ENCODE results near the gene RPL3.

Gene RPL3

DNA sequence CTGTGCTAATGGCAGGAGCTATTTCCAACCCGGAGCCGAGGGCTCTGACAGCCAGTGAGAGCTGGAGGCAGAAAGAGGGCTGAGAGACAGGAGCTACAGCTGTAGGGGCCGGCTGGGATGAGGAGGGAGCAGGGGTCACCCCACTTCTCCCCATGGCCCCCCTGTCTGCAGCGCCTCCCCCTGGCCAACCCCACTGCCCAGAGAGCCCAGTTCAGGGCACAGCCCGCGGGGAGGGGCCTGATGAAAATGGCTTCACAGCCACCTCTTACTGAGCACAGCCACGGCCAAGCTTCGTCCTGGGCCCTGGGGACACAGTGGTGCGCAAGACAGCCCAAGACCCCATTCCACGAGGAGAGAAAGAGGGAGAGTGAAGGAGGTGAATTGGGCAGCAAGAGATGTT, 27.9 kb downstream of the RPL3 start:
- in situ Hi-C loops (cut with HindIII; ENCODE audit: low pct_ligation_motif_present, low pct_unique_long_range_greater_than_20kb, low sequenced_read_pairs): no loop called here

DNA sequence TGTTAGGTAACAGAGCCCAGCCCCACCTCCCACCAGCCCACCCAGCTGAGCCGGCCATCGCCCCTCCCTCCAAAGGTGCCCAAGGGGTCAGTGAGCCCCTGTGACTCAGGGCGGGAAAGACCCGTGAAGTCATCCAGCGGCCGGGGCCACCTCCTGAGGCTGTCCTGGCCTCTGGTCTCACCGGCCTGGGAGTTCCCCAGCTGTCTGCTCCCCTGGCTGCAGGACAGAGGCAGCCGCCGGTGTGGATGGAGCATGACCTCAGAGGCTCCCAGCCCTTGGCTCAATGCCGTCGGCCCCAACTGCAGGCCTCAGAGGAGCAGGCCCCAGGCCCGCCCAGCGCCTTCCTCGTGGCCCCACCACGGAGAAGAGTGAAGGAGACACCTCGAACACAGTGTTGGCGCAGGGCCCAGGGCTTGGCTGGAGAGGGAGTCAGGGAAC, 28.7 kb downstream of the RPL3 start:
- in situ Hi-C loops (cut with HindIII; ENCODE audit: low pct_ligation_motif_present, low pct_unique_long_range_greater_than_20kb, low sequenced_read_pairs): no loop called here
- DNase-seq: peak; percentile 87

More for the DNA sequence above, 27.9 kb downstream of the RPL3 start:
- peak; percentile 29 for DNase-seq

DNA sequence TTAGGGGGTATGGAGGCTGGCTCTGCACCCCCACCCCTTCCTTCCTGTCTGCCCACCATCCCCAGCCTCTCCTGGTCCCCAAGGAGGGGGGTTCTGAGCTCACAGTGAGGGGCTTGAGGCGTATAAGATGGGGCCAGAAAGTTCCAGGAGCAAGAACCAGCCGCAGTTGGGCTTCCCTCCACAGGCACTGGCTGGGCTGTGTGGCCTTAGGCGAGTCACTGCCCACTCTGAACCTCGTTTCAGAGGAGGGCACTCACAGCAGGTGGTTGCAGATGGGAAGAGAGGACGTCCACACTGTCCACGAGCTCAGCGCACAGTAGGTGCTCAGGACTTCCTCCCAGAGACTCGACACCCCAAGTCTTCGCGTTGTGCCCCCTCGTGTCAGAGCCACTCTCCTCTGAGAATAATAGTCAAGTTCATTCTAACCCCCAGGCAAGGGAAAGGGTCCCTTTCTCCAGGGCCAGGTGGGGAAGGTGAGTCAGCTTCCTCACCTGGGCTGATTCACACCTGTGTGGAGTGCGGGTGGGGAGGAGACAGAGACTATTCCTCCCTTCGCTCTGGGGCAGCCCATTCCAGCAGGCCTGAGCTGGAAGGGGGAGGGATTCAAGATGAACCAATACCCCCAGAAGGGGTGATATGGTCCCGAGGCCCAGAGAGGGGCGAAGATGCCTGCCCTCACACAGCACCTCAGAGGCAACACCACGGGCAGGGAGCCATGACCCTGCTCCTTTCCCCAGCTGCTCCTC, 29.3 kb downstream of the RPL3 start:
- DNase-seq: no peak
- in situ Hi-C loops (cut with HindIII; ENCODE audit: low pct_ligation_motif_present, low pct_unique_long_range_greater_than_20kb, low sequenced_read_pairs): no loop called here

DNA sequence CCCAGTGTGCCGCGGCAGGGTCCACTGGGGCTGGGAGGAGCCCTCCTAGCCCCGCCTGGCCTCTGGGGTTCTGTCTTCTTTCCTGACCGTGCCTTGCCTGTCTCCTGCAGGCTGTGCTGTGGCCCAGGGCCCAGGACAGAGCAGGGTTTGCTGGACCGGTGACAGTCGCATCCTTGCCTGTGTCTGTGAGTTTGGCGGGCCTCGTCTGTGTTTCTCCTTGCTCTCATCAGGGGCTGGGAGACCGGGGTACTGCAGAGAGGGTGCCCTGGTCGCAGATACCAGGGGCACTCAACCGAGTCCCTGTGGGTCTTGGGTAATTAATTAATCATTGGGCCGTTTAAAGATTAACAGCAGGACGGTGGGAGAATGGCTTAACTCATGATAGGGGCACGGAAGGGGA, 29.9 kb downstream of the RPL3 start:
- DNase-seq: peak; percentile 79
- in situ Hi-C loops (cut with HindIII; ENCODE audit: low pct_ligation_motif_present, low pct_unique_long_range_greater_than_20kb, low sequenced_read_pairs): no loop called here

DNA sequence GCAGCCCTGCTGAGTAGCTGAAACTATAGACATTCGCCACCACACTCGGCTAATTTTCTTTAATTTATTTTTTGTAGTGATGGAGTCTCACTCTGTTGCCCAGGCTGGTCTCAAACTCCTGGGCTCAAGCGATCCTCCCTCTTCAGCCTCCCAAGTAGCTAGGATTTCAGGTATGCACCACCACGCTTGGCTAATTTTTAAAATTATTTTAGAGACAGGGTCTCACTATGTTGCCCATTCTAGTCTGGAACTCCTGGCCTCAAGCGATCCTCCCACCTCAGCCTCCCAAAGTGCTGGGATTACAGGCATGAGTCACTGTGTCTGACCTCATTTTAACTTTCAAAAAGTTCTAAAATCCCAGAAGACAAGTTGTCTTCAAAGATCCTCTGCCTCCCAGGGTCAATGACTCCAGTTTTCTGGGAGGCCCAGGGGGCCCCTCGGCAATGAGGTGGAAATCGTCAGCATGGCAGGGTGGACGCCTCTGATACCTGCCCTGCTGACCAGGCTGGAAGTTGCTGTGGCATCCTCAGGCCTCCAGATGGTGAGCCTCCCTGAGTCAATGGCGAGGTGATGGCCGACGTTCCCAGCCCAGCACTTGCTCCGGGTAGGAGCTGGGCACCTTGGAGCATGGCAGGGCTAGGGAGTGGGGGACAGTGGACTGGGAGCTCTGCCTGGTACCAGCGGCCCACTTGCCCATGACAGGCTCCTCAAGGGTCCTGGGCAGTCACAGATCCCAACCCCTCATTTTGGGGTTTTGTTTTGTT, 31.1 kb downstream of the RPL3 start:
- DNase-seq: no peak
- in situ Hi-C loops (cut with HindIII; ENCODE audit: low pct_ligation_motif_present, low pct_unique_long_range_greater_than_20kb, low sequenced_read_pairs): no loop called here

DNA sequence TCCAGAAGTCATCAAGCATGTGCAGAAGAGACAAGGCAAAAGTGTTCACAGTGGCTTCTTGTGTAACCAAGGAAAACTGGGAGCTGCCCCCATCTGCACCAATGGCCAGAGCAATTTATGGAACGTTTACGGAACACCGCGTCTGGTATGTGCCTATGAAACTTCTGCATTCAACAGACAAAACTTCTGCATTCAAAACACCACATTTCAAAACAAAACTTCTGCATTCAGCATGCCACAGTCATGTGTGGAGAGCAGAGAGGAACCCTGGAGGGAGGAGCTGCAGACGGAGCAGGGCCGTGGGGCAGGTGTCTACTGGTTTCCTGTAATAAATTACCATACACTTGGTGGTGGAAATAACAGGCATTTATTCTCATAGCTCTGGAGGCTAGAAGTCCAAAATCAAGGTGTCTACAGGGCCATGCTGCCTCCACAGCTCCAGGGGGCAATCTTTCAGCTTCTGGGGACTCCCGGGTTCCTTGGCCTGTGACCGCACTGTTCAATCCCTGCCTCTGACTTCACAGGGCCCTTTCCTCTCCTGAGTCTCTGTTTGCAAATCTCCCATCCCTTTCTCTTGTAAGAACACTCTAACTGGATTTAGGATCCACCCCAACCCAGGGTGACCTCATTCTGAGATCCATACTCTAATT, 32.2 kb downstream of the RPL3 start:
- in situ Hi-C loops (cut with HindIII; ENCODE audit: low pct_ligation_motif_present, low pct_unique_long_range_greater_than_20kb, low sequenced_read_pairs): no loop called here
- no peak for DNase-seq

DNA sequence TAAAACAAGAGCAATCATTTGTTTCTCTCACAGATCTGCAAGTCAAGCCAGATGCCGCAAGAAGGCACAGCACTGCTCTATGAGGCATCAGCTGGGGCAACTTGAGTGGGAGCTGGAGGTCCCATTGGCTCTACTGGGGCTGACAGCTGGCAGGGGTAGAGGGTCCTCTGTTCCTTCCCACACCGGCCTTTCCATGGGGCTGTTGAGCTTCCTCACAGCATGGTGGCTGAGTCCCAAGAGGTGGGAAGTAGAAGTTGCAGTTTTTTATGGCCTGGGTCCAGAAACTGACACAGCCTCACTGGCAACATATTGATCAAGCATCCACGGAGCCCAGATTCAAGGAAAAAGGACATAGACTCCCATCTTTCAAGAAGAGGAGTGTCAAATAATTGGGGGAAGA, 34.4 kb downstream of the RPL3 start:
- DNase-seq: no peak

DNA sequence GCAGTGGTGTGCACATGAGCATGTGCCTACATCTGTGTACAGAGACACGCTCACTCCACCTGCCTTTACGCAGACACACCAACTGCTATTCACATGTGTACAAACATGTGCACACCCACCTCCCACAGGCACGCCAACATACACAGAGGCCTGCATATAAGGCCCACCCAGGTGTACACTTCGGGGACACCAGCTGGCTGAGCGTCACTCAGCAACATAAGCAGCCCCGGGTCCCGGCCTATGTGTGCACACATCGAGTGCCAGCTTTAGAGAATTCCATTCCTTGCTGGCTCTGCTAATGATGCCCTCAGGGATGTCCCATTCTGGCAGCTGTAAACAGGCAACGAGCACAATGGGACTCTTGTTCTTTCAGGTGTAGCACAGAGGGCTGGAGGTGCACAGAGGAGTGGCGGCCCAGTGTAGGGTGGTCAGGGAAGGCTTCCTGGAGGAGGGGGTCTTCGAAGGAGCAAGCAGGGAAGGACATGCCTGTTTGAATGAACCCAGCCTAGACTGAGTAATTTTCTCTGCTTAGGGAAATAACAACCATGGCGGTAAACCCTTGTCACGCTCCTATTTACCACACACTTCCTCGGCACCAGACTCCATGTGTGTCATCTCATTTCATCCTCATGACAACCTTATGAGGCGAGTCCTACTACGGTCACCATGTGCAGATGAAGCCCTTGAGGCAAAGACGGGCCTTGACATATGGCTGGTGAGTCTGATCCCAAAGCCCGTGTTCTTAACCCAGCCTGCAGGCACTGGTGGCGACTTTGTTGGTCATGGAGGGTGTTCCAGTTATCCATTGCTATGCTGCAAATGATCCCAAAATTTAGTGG, 35.1 kb downstream of the RPL3 start:
- DNase-seq: no peak
- in situ Hi-C loops (cut with HindIII; ENCODE audit: low pct_ligation_motif_present, low pct_unique_long_range_greater_than_20kb, low sequenced_read_pairs): no loop called here

More for the DNA sequence above, 34.4 kb downstream of the RPL3 start:
- in situ Hi-C loops (cut with HindIII; ENCODE audit: low pct_ligation_motif_present, low pct_unique_long_range_greater_than_20kb, low sequenced_read_pairs): no loop called here

DNA sequence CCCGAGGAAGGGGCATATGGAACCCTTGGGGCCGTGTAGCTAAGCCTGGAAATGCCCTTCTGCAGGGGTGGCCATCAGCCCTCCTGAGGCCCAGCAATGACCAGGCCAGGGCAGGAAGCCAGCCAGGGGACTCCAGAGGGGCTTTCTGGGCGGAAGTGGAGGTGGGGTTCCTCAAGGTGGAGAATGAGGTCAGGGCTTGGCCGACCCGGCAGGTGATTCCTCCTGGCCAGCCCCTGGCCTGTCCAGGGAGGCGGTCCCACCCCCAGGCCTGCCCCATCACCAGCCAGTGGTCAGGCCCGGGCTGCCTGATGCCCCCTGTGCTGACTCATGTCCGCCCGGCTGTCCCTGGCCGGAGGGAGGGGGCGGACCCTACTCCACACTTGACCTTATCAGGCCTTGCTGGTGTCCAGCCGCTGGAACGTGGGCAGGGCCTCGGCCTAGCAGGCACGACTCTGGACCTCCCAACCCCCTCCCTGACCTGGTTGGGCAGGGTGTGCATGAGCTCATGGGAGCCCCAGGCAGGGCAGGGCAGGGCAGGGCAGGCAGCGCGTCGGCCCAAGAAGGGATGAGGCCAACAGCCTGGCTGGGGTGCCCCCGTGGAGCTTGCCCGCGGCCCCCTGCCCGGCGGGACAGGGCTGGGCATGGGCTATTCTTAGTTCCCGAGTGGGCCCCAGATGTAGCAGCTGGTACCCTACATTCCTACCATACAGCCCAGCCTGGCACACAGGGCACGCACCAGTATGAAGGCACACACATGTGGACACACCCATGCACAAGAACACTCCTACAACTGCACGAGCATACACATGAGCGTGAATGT, 35.9 kb downstream of the RPL3 start:
- DNase-seq: peak; percentile 95
- in situ Hi-C loops (cut with HindIII; ENCODE audit: low pct_ligation_motif_present, low pct_unique_long_range_greater_than_20kb, low sequenced_read_pairs): no loop called here

DNA sequence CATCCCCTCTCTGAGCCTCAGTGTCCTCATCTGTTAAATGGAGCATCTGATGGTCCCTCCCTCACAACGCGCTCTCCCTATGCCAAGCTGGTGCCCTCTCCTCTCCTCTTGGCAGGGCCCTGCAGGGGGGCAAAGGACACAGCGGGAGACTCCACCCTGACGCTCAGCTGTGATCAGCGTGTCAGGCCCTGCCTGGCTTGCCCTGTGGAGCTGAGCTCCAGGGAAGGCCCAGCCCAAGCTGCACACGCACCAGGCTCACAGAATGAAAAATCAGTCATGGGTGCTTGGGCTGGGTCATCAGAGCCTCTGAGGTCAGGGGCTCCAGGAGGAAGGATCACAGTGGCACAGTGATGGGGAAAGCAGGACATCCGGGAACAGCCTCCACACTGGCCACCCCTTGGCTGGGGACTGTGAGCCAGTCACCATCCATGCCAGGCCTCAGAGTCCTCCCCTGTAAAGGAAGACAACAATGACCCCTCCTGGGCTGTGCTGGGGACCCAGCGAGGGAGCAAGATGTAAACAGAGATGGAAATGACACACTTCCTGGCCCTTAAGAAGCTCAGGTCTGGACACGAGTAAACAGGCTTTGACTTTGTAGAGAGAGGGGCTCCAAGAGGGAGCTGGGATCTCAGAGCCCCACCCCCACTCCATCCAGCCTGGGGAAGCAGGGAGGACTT, 36.6 kb downstream of the RPL3 start:
- in situ Hi-C loops (cut with HindIII; ENCODE audit: low pct_ligation_motif_present, low pct_unique_long_range_greater_than_20kb, low sequenced_read_pairs): no loop called here
- DNase-seq: no peak

DNA sequence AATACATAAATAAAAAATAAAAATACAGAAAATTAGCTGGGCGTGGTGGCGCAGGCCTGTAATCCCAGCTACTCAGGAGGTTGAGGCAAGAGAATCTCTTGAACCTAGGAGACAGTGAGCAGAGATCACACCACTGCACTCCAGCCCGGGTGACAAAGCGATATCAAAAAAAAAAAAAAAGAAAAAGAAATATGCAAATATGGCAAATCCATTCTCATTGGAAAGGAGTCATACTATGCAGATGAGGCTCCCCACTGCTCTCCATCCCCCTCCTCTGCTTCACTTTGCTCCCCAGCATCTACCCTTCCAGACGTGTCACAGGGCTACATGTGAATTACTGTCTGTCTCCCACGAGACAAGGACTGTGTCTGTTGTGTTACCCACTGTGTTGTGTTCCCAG, 38.3 kb downstream of the RPL3 start:
- no peak for DNase-seq
- in situ Hi-C loops (cut with HindIII; ENCODE audit: low pct_ligation_motif_present, low pct_unique_long_range_greater_than_20kb, low sequenced_read_pairs): no loop called here

DNA sequence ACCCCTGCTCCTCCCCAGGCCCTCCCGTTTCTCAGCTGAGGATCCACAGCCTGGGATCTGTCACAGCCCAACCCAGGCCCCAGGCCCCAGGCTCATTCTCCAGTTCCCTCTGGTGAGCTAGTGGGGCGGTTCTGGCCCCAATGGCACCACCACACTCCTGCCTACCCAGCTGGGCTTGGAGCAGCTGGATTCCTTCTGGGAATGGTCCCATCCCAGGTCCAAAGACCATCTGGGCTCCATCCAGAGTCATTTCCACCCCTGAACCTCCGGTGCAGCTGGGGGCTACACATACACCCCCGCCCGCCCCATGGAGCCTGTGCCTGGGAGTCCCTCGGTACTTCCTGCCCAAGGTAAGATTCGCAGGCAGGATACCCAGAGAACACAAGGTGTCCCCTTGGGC, 39.2 kb downstream of the RPL3 start:
- in situ Hi-C loops (cut with HindIII; ENCODE audit: low pct_ligation_motif_present, low pct_unique_long_range_greater_than_20kb, low sequenced_read_pairs): no loop called here
- DNase-seq: no peak

DNA sequence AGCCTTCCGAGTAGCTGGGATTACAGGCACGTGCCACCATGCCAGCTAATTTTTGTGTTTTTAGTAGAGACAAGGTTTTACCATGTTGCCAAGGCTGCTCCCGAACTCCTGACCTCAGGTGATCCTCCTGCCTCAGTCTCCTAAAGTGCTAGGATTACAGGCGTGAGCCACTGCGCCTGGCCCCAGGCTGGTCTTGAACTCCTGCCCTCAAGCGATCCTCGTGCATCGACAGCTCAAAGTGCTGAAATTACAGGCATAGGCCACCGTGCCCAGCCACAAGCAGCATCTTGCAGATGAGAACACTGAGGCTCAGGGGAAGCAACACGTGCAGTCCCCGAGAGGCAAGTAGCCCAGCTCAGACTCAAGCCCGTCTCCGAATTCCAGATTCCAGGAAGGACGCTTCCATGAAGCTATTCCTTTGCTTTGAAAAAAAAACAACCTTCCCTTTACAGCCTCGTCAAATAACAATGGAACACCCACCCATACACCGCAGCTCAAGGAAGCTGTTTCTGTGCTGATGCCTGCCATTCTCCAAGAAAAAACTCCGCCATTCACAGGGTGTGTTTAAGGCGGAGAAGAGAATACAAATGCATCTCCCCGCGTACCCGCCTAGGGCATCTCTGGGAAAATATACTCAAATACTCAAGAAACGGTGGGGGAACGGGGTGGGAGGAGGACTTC, 40.1 kb downstream of the RPL3 start:
- DNase-seq: no peak
- in situ Hi-C loops (cut with HindIII; ENCODE audit: low pct_ligation_motif_present, low pct_unique_long_range_greater_than_20kb, low sequenced_read_pairs): no loop called here

DNA sequence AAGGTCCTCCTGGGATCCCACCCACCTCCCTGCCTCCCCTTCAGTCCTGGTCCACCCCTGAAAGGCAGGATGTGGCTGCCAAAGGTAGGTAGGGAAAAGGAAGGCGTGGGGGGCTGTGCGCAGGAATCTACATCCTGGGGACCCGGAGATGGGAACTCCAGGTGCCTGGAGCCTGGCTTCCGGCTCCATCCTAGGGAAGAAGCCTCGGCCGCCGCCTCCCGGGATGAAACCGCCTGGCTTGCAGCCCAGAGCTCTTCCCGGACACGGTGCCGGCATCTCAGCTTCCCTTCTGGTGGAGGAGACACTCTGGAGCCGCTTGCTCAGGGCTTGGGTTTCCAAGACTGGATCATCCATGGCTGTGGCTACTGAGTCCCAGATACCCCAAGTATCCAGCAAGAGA, 41.4 kb downstream of the RPL3 start:
- no peak for DNase-seq
- in situ Hi-C loops (cut with HindIII; ENCODE audit: low pct_ligation_motif_present, low pct_unique_long_range_greater_than_20kb, low sequenced_read_pairs): no loop called here

DNA sequence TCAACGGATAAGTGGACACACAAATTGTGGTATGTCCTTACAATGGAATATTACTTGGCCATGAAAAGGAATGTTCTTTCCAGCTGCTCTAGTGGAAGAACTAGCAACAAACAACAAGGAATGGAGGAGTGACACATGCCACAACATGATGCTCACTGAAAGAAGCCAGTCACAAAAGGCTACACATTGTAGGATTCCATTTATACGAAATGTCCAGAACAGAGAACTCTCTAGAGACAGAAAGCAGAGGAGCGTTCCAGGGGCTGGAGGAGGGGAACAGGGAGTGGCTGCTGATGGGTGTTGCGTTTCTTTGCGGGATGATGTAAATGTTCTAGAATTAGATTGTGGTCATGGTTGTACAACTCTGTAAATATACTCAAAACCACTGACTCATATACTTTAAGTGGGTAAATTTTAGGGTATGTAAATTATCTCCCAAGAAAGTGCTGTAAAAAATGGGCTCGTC, 42.2 kb downstream of the RPL3 start:
- no peak for DNase-seq
- in situ Hi-C loops (cut with HindIII; ENCODE audit: low pct_ligation_motif_present, low pct_unique_long_range_greater_than_20kb, low sequenced_read_pairs): no loop called here

DNA sequence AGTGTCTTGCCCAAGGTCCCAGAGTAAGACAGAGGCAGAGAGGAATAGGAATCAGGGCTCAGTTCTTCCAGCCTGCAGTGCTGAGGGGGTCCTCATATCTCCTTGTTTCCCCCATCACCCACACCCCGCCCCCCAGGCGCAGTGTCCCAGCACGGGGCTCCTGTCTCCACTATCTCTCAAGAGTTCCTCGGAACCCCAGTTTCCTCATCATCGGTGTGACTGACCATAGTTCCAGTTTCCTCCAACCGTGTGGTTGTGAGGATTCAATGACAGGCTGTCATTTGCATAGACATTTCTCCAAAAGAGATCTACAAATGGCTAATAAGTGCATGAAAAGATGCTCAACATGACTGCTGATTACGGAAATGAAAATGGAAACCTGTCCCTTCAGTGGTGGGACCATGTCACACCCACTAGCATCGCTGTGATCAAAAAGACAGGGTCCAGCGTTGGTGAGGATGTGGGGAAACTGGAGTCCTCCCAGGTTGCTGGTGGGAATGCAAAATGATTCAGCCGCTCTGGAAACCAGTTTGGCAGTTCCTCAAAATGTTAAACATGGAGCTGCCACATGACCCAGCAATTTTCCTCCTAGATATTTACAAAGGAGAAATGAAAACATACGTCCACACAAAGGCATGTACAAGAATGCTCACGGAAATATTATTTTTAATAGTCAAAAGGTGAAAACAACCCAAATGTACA, 42.8 kb downstream of the RPL3 start:
- no peak for DNase-seq
- in situ Hi-C loops (cut with HindIII; ENCODE audit: low pct_ligation_motif_present, low pct_unique_long_range_greater_than_20kb, low sequenced_read_pairs): no loop called here

Measured in ACHN (cell line).